ENCODE data around the gene RABAC1.

RABAC1 gene

DNA sequence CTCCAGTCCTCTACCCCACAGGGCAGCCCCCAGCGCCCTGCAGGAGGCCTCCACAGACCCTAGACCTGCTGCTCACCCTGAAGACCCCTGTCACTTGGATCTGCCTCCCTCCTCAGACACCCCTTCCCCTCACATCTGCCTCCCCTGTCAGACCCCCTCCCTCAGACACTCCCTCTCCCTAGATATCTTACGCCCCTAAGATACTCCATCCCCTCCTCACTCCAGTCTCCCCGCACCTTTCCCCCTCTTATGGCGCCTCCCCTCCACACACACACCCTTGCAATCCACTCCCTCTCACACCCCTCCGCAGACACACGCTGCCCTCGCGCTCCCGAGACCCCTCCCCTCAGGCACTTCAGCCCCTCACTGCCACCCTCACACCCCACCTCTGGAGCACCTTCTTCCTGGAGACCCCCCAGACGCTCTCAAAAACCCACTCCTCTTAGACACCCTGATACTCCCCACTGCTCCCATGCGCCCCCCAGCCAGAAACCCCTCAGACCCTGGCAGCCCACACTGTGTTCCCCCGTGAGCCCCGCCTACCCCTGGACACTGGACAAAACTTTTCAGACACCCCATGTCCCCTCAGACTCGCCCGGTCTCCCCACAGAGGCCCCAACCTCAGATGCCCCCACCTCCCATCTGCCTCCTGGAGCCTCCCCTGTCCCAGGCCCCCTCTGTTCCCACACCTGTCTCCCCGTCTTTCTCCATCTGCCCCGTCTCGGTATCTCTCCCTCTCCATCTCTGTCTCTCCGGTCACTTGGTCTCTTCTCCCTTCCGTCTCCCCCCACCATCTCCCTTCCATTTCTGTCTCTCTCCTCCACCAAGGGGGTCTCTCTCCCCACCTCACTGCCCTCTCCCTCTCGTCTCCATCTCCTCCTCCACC, 45.3 kb downstream of the RABAC1 start:
- DNase-seq: no peak

DNA sequence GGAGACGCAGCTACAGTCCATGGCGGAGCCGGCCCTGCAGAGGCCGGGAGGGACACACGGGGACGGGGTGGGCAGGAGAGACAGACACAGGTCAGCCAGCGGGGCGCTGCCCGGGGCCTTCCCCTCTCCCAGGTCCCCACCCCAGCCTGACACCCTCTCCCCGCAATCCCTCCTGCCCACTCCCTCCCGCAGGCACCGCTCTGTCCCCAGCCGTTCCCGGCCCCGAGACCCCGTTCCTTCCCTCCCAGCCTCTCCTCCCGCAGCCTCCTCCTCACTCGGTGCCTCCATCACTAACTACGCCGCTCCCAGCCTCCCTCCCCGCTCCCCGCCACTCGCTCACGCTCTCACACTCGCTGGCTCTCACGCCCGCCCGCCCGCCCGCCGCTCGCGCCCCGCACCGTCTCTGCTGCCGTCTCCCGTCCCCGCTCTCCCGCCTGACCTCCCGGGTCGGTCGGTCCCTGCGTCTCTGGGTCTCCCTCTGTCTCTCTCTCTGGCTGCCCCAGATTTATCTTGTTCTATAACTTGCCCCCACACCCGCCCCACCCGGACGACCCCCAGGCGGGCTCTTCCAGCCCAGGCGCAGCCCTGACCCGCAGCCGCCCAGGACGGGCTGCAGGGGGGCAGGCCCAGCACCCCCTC, 46.1 kb downstream of the RABAC1 start:
- no peak for DNase-seq

DNA sequence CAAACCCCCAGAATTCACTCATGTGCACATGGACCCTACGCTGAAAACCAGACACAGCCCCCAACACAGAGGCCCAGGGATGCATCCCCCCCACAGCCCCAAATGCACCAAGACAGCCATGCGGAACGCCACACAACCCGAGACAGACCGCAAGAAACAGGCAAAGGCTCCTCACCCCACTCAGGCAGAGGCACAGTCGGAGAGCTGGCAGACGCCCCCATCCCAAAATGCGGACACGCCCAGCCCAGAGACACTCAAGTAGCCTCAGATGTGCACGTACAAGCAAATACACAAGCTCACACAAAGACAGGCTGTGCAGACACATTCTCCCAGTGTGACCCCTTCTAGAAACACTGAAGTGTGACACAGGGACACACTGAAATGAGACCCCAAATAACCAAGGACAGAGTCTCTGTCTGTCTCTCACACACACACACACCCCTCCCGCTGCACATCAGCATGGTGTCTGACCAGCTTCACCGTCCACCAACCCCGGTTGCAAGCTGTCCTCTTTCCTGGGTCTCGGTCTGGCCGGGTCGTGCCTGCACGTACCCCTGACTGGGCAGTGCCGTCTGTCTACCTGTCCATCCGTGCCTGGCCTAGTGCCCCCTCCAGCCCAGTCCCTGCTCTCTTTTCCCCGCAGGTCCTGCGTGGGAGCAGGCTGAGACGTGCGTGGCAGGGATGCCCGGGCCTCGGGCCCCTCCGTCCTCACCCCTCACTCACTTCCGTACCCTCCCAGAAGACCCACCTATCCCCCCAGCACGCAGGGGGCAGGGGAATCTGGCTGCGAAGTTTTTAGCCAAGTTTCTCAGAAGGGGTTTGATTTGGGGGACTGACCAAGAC, 47.0 kb downstream of the RABAC1 start:
- DNase-seq: no peak

DNA sequence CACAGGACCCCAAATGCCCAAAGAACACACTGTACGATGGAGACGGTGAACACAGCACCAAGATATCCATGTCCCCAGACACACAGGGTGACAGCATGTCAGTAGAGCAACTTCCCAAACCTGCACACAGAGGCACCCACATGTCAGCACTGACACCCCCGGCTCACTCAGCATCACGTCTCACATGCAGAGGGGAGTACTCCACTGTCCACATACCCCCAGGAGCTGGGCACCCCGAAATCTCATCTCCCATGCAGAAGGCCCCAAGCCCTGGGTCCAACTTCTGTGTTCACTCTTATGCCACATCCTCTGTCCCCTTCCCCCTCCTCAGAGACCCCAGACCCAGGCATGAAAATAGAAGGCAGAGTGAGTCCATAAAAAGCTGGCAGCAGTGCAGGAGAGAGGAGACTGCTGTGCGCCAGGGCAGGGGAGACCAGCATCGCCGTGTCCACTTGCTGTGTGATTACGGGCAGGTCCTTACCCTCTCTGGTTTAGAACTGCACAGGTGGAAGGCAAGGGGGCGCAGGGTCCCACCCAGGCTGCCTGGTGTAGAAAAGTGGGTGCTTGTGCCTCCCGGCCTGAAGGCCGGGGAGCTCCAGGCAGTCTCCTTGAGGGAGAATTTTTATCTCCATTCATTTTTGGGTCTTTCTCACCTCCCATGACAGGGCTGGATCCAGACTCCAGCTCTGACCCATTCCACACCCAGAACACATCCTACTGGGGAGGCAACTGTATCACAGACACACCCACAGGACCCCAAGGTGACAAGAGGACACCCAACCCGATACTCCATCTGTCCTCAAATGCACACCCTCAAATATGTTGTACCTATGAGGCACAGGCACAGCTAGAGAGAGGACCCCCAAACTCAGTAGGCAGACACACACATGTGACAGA, 47.9 kb downstream of the RABAC1 start:
- no peak for DNase-seq

DNA sequence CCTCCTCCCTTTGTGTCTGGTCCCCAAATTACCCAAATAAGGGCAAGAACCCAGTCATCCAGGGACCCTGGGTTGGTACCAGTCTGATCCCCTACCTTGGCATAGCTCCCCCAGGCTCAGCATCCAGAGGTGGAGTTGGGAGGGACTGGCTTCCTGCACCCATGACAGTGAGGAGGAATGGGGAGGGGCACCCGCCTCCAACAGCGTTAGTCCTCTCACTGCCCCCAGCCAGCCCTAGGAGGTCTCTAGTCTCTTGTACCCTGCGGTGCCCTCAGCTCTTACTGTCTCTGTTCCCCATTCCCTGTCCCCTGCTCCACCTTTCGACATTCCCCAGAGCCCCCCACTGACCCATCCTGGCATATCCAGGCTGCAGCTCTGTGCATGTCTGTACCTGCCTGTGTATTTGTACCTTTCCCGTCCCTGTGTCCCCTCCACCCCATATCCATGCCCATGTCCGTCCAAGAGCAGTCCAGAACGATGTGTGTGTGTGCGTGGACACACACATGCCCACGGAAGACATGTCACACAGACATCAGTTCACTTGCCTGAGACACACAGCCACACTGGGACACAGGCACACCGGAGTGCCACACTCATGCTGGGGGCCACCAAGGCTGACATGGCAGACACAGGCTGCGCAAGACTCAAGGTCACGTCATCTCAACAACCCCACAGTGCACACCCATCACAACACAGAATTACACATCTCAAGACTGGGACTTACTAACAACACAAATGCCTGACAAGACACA, 48.7 kb downstream of the RABAC1 start:
- no peak for DNase-seq

DNA sequence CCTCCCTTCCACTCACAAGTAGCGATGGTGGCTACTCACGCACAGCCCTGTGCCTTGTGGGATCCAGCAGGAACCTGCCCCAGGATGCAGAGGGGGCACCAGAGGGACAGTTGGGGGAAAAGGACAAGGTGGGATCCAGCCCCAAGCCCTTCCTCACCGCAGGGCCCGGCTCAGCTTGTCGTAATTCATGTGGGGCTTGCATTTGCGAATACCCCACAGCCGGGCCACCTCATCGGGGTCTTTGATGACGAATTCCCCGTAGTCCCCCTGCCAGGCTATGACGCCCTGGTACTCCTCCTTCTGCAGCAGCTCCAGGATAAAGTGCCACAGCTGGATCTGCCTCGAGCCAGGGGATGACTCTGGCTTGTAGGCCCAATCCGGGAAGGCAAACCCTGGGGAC, 49.4 kb downstream of the RABAC1 start:
- DNase-seq: no peak

DNA sequence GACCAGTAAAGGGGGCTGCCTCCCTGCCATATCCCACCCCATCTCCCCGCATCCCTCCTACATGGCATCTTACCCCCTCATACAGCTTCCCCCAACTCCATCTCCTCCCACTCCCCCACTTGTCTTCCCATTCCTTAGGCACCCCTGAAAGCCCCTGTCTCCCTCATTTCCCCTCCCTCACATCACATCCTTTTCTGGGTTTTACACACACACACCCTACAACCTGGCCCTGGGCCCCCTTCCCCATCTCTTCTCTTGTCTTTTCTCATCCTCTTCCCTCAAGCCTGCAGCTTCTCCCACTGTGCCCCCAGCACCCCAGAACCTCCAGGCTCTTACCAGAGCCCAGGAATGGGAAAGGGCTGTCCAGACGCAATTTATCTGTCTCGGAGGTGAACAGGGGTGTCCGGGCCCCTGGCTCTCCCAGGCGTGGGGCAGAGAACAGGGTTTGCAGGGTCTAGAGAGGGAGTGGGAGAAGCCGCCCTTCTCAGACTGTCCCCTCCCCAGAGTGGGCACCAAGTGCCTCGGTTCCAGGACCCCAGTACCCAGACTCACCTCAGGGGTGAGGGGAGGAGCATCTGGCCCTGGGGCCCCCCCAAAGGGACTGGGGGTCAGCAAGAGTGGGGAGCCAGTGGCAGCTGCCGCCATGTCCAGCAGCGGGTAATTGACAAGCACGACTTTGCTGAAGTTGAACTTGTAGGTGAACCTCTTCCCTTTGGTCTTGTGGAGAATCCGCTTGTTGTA, 50.2 kb downstream of the RABAC1 start:
- no peak for DNase-seq

DNA sequence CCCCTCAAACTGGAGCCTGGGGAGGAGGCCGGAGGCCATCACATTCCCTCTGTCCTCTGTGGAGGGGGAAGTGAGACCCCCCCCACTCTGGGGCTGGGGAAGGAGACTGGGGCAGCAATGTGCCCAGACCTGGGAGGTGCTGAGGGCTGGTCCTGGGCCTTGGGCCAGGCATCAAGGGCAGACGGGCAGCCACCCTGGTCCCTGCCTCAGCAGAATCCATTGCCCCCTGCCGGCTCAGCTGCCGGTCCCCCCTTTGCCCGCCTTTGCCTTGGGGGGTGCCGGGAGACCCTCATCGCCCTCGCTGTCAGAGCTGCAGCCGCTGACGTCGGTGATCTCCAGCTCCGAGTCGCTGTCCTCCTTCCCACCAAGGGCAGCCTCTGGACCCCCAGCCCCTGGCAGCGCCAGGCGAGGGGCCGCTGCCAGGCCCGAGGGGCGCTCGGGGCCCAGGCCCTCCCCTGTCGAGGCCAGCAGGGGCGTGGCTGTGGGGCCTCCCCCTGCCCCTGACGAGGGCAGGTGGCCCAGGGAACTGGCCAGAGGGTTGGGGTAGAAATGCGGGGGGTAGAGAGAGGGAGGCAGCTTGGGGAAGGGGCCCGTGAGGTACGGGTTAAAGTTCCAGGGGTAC, 51.0 kb downstream of the RABAC1 start:
- no peak for DNase-seq

DNA sequence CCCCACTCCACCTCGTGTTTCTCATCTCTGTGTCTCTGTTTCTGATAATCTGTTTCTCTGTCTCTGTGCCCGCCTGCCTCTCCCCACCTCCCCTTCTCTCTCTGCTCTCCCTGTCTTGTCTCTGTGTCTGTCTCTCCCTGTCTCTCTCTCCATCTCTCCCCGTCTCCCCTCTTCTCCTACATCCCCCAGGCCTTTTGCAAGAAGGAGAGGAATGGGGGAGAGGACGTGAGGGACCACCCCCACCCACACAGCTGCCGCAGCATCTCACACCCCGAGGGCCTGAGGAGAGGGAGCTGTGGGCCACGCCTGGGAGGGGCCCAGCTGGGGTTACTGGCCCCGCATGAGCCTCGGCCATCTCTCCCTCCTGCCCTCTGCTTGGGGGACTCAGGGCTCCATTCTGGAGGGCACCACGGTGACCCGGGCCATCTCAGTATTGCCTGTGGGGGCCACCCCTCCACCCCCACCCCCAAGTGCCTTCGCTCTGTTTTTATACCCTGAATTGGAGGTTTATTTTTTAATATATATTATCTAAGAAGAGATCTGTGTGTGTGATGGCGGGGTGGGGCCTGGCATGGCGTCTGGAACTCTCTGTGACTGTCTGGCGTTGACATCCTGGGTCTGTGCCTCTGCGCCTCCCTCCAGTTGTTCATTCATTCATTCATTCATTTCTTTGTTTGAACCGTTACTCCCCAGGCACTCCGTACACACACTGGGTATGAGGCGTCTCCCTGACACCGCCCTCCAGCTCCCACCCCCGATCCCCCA, 52.0 kb downstream of the RABAC1 start:
- DNase-seq: no peak

All from NCI-H2029 treated with DMSO at 0.1 percent for 48 hours (cell line).